ENCODE results near the gene FHL2.

FHL2 gene

DNA sequence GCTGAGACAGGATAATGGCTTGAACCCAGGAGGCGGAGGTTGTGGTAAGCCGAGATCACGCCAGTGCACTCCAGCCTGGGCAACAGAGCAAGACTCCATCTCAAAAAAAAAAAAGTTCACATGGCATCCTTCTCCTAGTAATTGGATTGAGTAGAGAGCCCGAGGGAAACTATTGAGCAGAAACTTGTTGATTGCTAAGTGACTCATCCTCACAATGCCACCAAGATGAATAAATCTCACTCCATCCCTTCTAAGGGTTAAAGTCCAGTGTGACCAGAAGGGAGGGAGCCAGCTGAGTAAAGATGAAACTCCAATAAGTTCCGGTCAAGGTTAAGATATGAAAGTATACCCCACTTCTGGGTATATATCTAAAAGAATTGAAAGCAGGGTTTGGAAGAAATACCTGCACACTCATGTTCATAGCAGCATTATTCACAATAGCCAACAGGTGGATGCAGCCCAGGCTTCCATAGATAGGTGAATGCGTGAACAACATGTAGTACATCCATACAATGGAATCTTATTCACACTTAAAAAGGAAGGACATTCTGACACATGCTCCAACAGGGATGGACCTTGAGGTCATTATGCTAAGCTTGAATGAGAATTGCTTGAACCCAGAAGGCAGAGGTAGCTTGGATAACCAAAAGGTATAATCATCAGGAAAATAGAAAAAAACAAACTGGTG, 13.0 kb upstream of the FHL2 start:
- TF ChIP-seq, protein P1, sequence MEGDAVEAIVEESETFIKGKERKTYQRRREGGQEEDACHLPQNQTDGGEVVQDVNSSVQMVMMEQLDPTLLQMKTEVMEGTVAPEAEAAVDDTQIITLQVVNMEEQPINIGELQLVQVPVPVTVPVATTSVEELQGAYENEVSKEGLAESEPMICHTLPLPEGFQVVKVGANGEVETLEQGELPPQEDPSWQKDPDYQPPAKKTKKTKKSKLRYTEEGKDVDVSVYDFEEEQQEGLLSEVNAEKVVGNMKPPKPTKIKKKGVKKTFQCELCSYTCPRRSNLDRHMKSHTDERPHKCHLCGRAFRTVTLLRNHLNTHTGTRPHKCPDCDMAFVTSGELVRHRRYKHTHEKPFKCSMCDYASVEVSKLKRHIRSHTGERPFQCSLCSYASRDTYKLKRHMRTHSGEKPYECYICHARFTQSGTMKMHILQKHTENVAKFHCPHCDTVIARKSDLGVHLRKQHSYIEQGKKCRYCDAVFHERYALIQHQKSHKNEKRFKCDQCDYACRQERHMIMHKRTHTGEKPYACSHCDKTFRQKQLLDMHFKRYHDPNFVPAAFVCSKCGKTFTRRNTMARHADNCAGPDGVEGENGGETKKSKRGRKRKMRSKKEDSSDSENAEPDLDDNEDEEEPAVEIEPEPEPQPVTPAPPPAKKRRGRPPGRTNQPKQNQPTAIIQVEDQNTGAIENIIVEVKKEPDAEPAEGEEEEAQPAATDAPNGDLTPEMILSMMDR (IDR thresholded peaks at IDR 0.05; ENCODE audit: insufficient read depth, low read depth, low read length, missing control alignments), result no peak
- no peak for DNase-seq (ENCODE audit: low read depth)
- no peak overlapping the region for H3K4me3 ChIP-seq (ENCODE audit: low read depth, low read length)

DNA sequence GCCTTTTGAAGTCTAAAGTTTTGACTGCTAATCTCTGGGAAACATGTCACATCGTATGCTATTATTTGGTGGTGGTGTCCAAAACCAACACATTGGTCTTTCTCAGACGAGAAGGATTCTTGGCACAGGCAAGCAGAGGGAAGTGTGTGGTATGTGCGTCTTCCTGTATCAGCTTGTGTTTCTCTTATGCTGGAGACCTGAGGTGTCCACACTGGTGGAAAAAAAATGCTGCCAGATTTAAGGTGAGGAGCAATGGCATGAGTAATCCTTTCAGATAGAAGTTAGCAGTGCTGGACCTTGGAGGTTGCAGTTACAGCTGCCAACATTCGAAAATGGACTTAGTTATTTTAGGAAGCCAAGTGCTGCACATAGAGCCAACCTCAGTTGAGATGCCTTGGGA, 11.7 kb upstream of the FHL2 start:
- DNase-seq (ENCODE audit: low read depth), result no peak
- H3K4me3 ChIP-seq (ENCODE audit: low read depth, low read length), result no peak overlapping the region
- TF ChIP-seq, protein P1 (IDR thresholded peaks at IDR 0.05; ENCODE audit: insufficient read depth, low read depth, low read length, missing control alignments), result no peak

DNA sequence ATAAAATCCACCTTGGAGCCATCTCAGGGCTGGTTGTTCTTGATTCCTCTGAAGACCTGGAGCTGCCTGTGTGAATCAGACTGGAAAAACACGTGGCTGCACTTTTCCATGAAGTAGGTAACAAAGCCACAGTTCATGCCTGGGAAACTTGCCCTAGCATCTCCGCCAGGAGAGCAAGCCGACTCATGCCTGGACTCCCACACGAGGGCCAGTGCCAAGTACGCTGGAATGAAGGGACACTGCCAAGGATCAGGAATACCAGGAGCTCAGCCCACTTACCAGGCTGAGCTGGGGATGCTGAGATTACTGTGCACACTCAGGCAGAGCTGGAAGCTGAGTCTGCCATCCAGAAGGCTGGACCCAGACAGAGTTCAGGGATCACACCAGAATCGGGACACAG, 10.9 kb upstream of the FHL2 start:
- no peak for DNase-seq (ENCODE audit: low read depth)
- TF ChIP-seq, protein P1 (IDR thresholded peaks at IDR 0.05; ENCODE audit: insufficient read depth, low read depth, low read length, missing control alignments), result no peak
- no peak overlapping the region for H3K4me3 ChIP-seq (ENCODE audit: low read depth, low read length)

DNA sequence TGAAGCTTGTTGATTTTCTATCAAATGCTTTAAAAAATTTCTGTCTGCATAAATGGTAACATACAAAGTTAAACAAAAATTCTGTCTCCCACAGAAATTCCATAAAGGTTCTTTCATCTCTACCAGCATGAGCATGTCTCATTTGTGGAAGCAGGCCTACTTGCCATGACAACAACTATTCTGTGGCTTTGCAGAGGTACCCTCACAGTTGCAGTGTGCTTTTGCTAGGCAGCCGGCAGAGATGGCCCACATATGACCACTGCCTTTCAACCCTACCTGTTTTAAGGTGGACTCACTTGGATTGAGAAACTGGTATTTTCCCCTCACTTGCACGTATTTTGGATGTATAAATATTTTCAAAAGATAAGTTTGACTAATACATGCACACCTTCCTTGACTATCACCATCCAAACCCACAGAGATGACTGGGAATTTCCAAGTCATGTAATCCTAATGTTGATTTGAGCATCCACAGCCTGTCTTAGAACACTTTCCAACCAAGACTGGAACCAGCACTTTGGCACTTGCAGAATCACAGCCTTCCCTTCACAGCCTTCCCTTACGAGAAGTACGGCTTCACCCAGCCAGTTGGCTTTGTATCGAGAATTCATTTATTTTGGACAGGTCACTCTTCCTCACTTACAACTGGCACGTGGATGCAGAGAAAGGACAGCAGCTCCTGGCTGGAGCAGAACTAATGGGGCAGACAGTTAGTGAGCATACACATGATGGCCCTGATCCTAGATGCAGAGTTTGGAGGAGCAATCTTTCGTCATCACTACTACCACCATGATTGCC, 9.3 kb upstream of the FHL2 start:
- no peak overlapping the region for H3K4me3 ChIP-seq (ENCODE audit: low read depth, low read length)
- no peak for DNase-seq (ENCODE audit: low read depth)
- TF ChIP-seq, protein P1 (IDR thresholded peaks at IDR 0.05; ENCODE audit: insufficient read depth, low read depth, low read length, missing control alignments), result no peak

DNA sequence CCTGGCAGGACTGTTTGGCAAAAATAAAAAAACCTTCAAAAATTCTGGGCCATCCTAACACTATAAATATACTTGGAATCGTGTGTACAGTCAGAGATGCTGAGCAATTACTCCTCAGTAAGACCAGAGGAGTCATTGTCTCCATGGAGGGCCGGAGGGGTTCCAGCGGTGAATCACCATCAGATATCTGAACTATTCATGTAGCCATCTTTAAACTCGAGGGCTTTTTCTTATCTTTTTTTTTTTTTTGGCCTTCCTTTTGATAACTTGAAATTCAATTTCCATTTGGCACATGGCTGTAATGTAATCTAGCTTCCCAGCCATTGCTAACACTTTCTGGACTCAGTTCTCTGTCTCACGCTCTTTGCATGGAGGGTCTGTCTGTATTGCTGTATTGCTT, 7.4 kb upstream of the FHL2 start:
- no peak for DNase-seq (ENCODE audit: low read depth)
- H3K4me3 ChIP-seq (ENCODE audit: low read depth, low read length), result no peak overlapping the region
- TF ChIP-seq, protein P1 (IDR thresholded peaks at IDR 0.05; ENCODE audit: insufficient read depth, low read depth, low read length, missing control alignments), result no peak

DNA sequence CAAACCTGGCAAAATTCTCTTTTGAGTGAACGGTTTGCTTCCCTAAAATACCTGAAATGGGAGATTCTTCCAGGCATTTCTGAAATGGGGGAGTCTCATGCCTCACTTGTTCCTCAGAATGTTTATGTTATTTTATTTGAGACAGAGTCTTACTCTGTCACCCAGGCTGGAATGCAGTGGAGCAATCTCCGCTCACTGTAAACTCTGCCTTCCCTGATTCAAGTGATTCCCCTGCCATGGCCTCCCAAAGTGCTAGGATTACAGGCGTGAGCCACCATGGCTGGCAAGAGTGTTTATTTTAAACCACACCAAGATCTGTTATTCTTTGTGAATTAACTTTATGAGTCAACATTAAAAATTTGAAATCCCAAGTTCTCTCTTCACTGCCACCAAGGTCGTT, 6.4 kb upstream of the FHL2 start:
- no peak for DNase-seq (ENCODE audit: low read depth)
- TF ChIP-seq, protein P1 (IDR thresholded peaks at IDR 0.05; ENCODE audit: insufficient read depth, low read depth, low read length, missing control alignments), result no peak
- H3K4me3 ChIP-seq (ENCODE audit: low read depth, low read length), result no peak overlapping the region
